Naive thymus-derived CD8-positive, alpha-beta T cell (primary cell): ENCODE measurements around the gene GPC6. TPM values are rescaled to one million over a fixed set of nuclear protein-coding genes. Genes with fewer than 3 reads are reported as not detected.
A peak's percentile ranks its signal among the peaks of the same experiment; 100 is the strongest.
"Not testable (repeated sequence)": the region's sequence is repeated elsewhere in the genome, so short reads cannot be mapped to it uniquely, and the experiment has no call there.

Experiments used
- ATAC-seq, 2 donors: fragments of 150-1000 bp; cut with Tn5 transposase in 1 of 2; sonication (Bioruptor Pico), chemical (Tn5 transposase) in 1 of 2; 1 replicate in 1 of 2; 2 replicates in 1 of 2; pipeline ENCODE4 v1.10.0; 2021; ENCODE audit warnings: mild to moderate bottlenecking in 2 of 2, moderate library complexity in 2 of 2
- POLR2A ChIA-PET: fragments of 350-600 bp; sonication (Branson Sonifier 250); formaldehyde crosslinking; loops from one replicate; lab custom pipeline; 2021; ENCODE audit warnings: antibody characterized with exemption; lab: Charles Lee
- DNase-seq, 10 donors: peaks; one replicate each; pipeline versions ENCODE4 v3.0.0 to v3.0.0-alpha.2; 2020 to 2022
- H3K27ac Mint-ChIP-seq, 10 donors: one replicate each; pipeline ENCODE4 v1.8.0; 2020 to 2022; ENCODE audit warnings: mild to moderate bottlenecking in 10 of 10, mixed read lengths in 10 of 10, moderate library complexity in 4 of 10, inconsistent platforms in 1 of 10
- H3K27me3 Mint-ChIP-seq, 5 donors: one replicate each; pipeline ENCODE4 v1.8.0; 2021 to 2022; ENCODE audit warnings: mixed read lengths in 5 of 5
- H3K36me3 Mint-ChIP-seq, 3 donors: one replicate each; pipeline ENCODE4 v1.8.0; 2020 to 2022; ENCODE audit warnings: mixed read lengths in 3 of 3, mild to moderate bottlenecking in 2 of 3, inconsistent platforms in 1 of 3
- H3K4me1 Mint-ChIP-seq, 4 donors: one replicate each; pipeline ENCODE4 v1.8.0; 2021 to 2022; ENCODE audit warnings: mixed read lengths in 4 of 4
- H3K4me3 Mint-ChIP-seq, 10 donors: one replicate each; pipeline ENCODE4 v1.8.0; 2020 to 2022; ENCODE audit warnings: mild to moderate bottlenecking in 10 of 10, mixed read lengths in 10 of 10, moderate library complexity in 6 of 10, inconsistent platforms in 1 of 10
- H3K9me3 Mint-ChIP-seq, 9 donors: one replicate each; pipeline ENCODE4 v1.8.0; 2020 to 2022; ENCODE audit warnings: mixed read lengths in 9 of 9, mild to moderate bottlenecking in 3 of 9, inconsistent platforms in 1 of 9, moderate library complexity in 1 of 9
- polyA plus RNA-seq, 3 donors: library from polyadenylated mRNA; unstranded; fragments of 300-500 nt; fragmentation: Illumina TruSeq; gene quantifications; one replicate each; pipeline ENCODE4 v1.2.3, GENCODE V29; 2021
- total RNA-seq, 8 experiments: library from RNA in 2 of 8; stranded (reverse) in 2 of 8; gene quantifications; one replicate each; pipeline ENCODE4 v1.2.3 and lab custom pipeline; 2021 to 2026

GPC6 gene
- total RNA-seq = not detected
- not detected for polyA plus RNA-seq
- 0 to 0.26 (median 0) reads per million in 6 experiments for total RNA-seq (lab: John Stamatoyannopoulos, UW)

GRCh38 chr13:93226623-93227279 lies at the start of gene GPC6:
TSS of gene GPC6 (plus strand) at chr13:93226807.
- Mint-ChIP-seq H3K4me3 (peak within 1 kb of the TSS in 2 of 10 donors; percentile 31 to 58), H3K4me1 (peaks cover 0 to 9% (median 7%) of the 10 kb centered on the region in 4 donors), H3K36me3 (peaks cover 0 to 4% (median 0%) of the 10 kb centered on the region in 3 donors), H3K27me3 (peaks cover 23 to 54% (median 39%) of the 10 kb centered on the region in 5 donors), H3K27ac (no peak within 1 kb of the TSS), H3K9me3 (peaks cover 0 to 5% (median 1%) of the 10 kb centered on the region in 9 donors)
- POLR2A ChIA-PET = no interaction called here
- DNase-seq = no peak
- ATAC-seq = no peak

- H3K4me3 Mint-ChIP-seq = no peak overlapping the region
- no peak overlapping the region for H3K27ac Mint-ChIP-seq
- H3K27me3 Mint-ChIP-seq = peaks cover 0 to 6% (median 0%) of the 10 kb centered on the region in 5 donors
- POLR2A ChIA-PET = no interaction called here
- no peaks in the 10 kb centered on the region for H3K4me1 Mint-ChIP-seq
- H3K9me3 Mint-ChIP-seq = peaks cover 0 to 11% (median 2%) of the 10 kb centered on the region in 9 donors
- H3K36me3 Mint-ChIP-seq = no peaks in the 10 kb centered on the region
- ATAC-seq (no peak), DNase-seq (no peak)
Observed at GRCh38 chr13:93180356-93180969, 46.1 kb upstream of the GPC6 start.

GRCh38 chr13:93182406-93182805 lies 44.2 kb upstream of the GPC6 start:
- ATAC-seq = no peak
- no peak for DNase-seq
- POLR2A ChIA-PET = no interaction called here
- no peaks in the 10 kb centered on the region for H3K36me3 Mint-ChIP-seq
- no peak overlapping the region for H3K27ac Mint-ChIP-seq
- H3K4me3 Mint-ChIP-seq = no peak overlapping the region
- H3K9me3 Mint-ChIP-seq = peaks cover 0 to 7% (median 0%) of the 10 kb centered on the region in 9 donors
- peaks cover 0 to 6% (median 0%) of the 10 kb centered on the region in 5 donors for H3K27me3 Mint-ChIP-seq
- H3K4me1 Mint-ChIP-seq = no peaks in the 10 kb centered on the region

GRCh38 chr13:93183302-93183701 lies 43.3 kb upstream of the GPC6 start:
- Mint-ChIP-seq H3K36me3 (no peaks in the 10 kb centered on the region), H3K4me1 (no peaks in the 10 kb centered on the region), H3K9me3 (peaks cover 0 to 7% (median 0%) of the 10 kb centered on the region in 9 donors), H3K27me3 (peaks cover 0 to 6% (median 0%) of the 10 kb centered on the region in 5 donors), H3K4me3 (no peak overlapping the region), H3K27ac (no peak overlapping the region)
- ATAC-seq = no peak
- POLR2A ChIA-PET = no interaction called here
- DNase-seq = no peak

- no peak overlapping the region for H3K27ac Mint-ChIP-seq
- DNase-seq = no peak
- peaks cover 0 to 4% (median 0%) of the 10 kb centered on the region in 3 donors for H3K36me3 Mint-ChIP-seq
- POLR2A ChIA-PET = no interaction called here
- H3K9me3 Mint-ChIP-seq = peaks cover 0 to 19% (median 7%) of the 10 kb centered on the region in 9 donors
- no peak for ATAC-seq
- H3K27me3 Mint-ChIP-seq = peaks cover 0 to 1% (median 0%) of the 10 kb centered on the region in 5 donors
- no peaks in the 10 kb centered on the region for H3K4me1 Mint-ChIP-seq
- no peak overlapping the region for H3K4me3 Mint-ChIP-seq
Observed at GRCh38 chr13:93190006-93190405, 36.6 kb upstream of the GPC6 start.

GRCh38 chr13:93193682-93194081 lies 32.9 kb upstream of the GPC6 start:
- no peak overlapping the region for H3K27ac Mint-ChIP-seq
- ATAC-seq (no peak), DNase-seq (no peak)
- POLR2A ChIA-PET = no interaction called here
- H3K4me3 Mint-ChIP-seq = no peak overlapping the region
- H3K27me3 Mint-ChIP-seq = peaks cover 0 to 1% (median 0%) of the 10 kb centered on the region in 5 donors
- H3K9me3 Mint-ChIP-seq = peaks cover 0 to 23% (median 17%) of the 10 kb centered on the region in 9 donors
- H3K36me3 Mint-ChIP-seq = peaks cover 0 to 4% (median 0%) of the 10 kb centered on the region in 3 donors
- no peaks in the 10 kb centered on the region for H3K4me1 Mint-ChIP-seq

- Mint-ChIP-seq H3K4me1 (no peaks in the 10 kb centered on the region), H3K27ac (no peak overlapping the region), H3K27me3 (no peaks in the 10 kb centered on the region), H3K9me3 (peaks cover 0 to 25% (median 6%) of the 10 kb centered on the region in 9 donors), H3K4me3 (no peak overlapping the region), H3K36me3 (no peaks in the 10 kb centered on the region)
- no peak for ATAC-seq
- DNase-seq = no peak
- POLR2A ChIA-PET = no interaction called here
Observed at GRCh38 chr13:93199856-93200255, 26.8 kb upstream of the GPC6 start.

GRCh38 chr13:93200626-93201025 lies 26.0 kb upstream of the GPC6 start:
- ATAC-seq (no peak), DNase-seq (no peak)
- no peaks in the 10 kb centered on the region for H3K4me1 Mint-ChIP-seq
- H3K27me3 Mint-ChIP-seq = no peaks in the 10 kb centered on the region
- POLR2A ChIA-PET = no interaction called here
- no peak overlapping the region for H3K27ac Mint-ChIP-seq
- no peaks in the 10 kb centered on the region for H3K36me3 Mint-ChIP-seq
- peaks cover 0 to 19% (median 2%) of the 10 kb centered on the region in 9 donors for H3K9me3 Mint-ChIP-seq
- H3K4me3 Mint-ChIP-seq = no peak overlapping the region

- H3K9me3 Mint-ChIP-seq = peaks cover 0 to 19% (median 0%) of the 10 kb centered on the region in 9 donors
- ATAC-seq (no peak), DNase-seq (no peak)
- H3K27me3 Mint-ChIP-seq = no peaks in the 10 kb centered on the region
- POLR2A ChIA-PET = no interaction called here
- no peak overlapping the region for H3K4me3 Mint-ChIP-seq
- no peaks in the 10 kb centered on the region for H3K36me3 Mint-ChIP-seq
- no peaks in the 10 kb centered on the region for H3K4me1 Mint-ChIP-seq
- no peak overlapping the region for H3K27ac Mint-ChIP-seq
Observed at GRCh38 chr13:93201992-93202558, 24.5 kb upstream of the GPC6 start.

- POLR2A ChIA-PET, H3K9me3 Mint-ChIP-seq, ATAC-seq, H3K36me3 Mint-ChIP-seq, H3K27me3 Mint-ChIP-seq, H3K4me3 Mint-ChIP-seq, DNase-seq, H3K27ac Mint-ChIP-seq, H3K4me1 Mint-ChIP-seq: not testable (repeated sequence)
Observed at GRCh38 chr13:93206778-93207392, 19.7 kb upstream of the GPC6 start.

- peaks cover 0 to 4% (median 0%) of the 10 kb centered on the region in 5 donors for H3K27me3 Mint-ChIP-seq
- no peaks in the 10 kb centered on the region for H3K4me1 Mint-ChIP-seq
- no peak overlapping the region for H3K4me3 Mint-ChIP-seq
- peaks cover 0 to 9% (median 0%) of the 10 kb centered on the region in 9 donors for H3K9me3 Mint-ChIP-seq
- ATAC-seq (no peak), DNase-seq (no peak)
- H3K27ac Mint-ChIP-seq = no peak overlapping the region
- H3K36me3 Mint-ChIP-seq = no peaks in the 10 kb centered on the region
- POLR2A ChIA-PET = no interaction called here
Observed at GRCh38 chr13:93216122-93216521, 10.5 kb upstream of the GPC6 start.

GRCh38 chr13:93217721-93218261 lies 8.8 kb upstream of the GPC6 start:
- H3K27me3 Mint-ChIP-seq = peaks cover 0 to 4% (median 0%) of the 10 kb centered on the region in 5 donors
- no peak for ATAC-seq
- H3K4me3 Mint-ChIP-seq = no peak overlapping the region
- no peak for DNase-seq
- no peaks in the 10 kb centered on the region for H3K4me1 Mint-ChIP-seq
- H3K36me3 Mint-ChIP-seq = no peaks in the 10 kb centered on the region
- no peak overlapping the region for H3K27ac Mint-ChIP-seq
- peaks cover 0 to 9% (median 0%) of the 10 kb centered on the region in 9 donors for H3K9me3 Mint-ChIP-seq
- POLR2A ChIA-PET = no interaction called here
